H1 (cell line): ENCODE data around the gene WEE2.

Source experiments
- CTCF ChIP-seq, 3 experiments: IDR thresholded peaks; 1 replicate in 2 of 3; 2 replicates in 1 of 3; pipeline versions ENCODE4 v1.5.1 to v1.6.1; 2011; ENCODE audit warnings: low read length in 3 of 3, mild to moderate bottlenecking in 3 of 3, inconsistent platforms in 2 of 3, low read depth in 1 of 3, moderate library complexity in 1 of 3; ENCODE audit not compliant: insufficient read depth in 1 of 3; ENCODE audit errors: control extremely low read depth in 1 of 3
- EP300 ChIP-seq, 2 experiments: IDR thresholded peaks; 1 replicate in 1 of 2; 2 replicates in 1 of 2; pipeline ENCODE4 v1.6.1; 2011 to 2012; ENCODE audit warnings: low read depth in 2 of 2, low read length in 2 of 2, mild to moderate bottlenecking in 2 of 2, borderline replicate concordance in 1 of 2, inconsistent platforms in 1 of 2, moderate library complexity in 1 of 2
- EZH2 ChIP-seq: fragments of 200-600 bp; sonication (generic); IDR thresholded peaks from 2 replicates; pipeline ENCODE4 v1.7.1; 2012; ENCODE audit warnings: low read depth, mild to moderate bottlenecking, moderate library complexity, low read length, inconsistent platforms; ENCODE audit not compliant: severe bottlenecking
- MAFK ChIP-seq: IDR thresholded peaks from 2 replicates; pipeline ENCODE4 v1.6.1; 2012; ENCODE audit warnings: low read depth, mild to moderate bottlenecking, improper control_type of control experiment, low read length
- POLR2A ChIP-seq, 2 experiments: IDR thresholded peaks; 1 replicate in 1 of 2; 2 replicates in 1 of 2; pipeline ENCODE4 v1.6.1; 2011; ENCODE audit warnings: low read depth in 2 of 2, low read length in 2 of 2, mild to moderate bottlenecking in 2 of 2; ENCODE audit errors: control extremely low read depth in 1 of 2
- RNF2 ChIP-seq: fragments of 200-900, 300-1000 bp; sonication (generic); IDR thresholded peaks from 2 replicates; pipeline ENCODE4 v1.7.1; 2016; ENCODE audit warnings: borderline replicate concordance, low read depth, mild to moderate bottlenecking, antibody characterized with exemption, low read length; ENCODE audit not compliant: poor library complexity, severe bottlenecking; ENCODE audit errors: missing control alignments
- SP1 ChIP-seq: IDR thresholded peaks from 2 replicates; pipeline ENCODE4 v1.6.1; 2011; ENCODE audit warnings: low read depth, low read length
- SP2 ChIP-seq: IDR thresholded peaks from 2 replicates; pipeline ENCODE4 v1.6.1; 2012; ENCODE audit warnings: mild to moderate bottlenecking, low read length, inconsistent platforms
- SRF ChIP-seq: IDR thresholded peaks from 2 replicates; pipeline ENCODE4 v1.6.1; 2011; ENCODE audit warnings: mild to moderate bottlenecking, low read depth, low read length, moderate library complexity
- TAF1 ChIP-seq: IDR thresholded peaks from 2 replicates; pipeline ENCODE4 v1.6.1; 2011; ENCODE audit warnings: mild to moderate bottlenecking, low read depth, low read length
- YY1 ChIP-seq: IDR thresholded peaks from 2 replicates; pipeline ENCODE4 v1.6.1; 2011; ENCODE audit warnings: low read depth, mild to moderate bottlenecking, low read length
- TF ChIP-seq, protein P1 (sequence below): IDR thresholded peaks from 2 replicates; pipeline ENCODE4 v1.6.1; 2012; ENCODE audit warnings: inconsistent platforms

GRCh38 chr7:141714571-141714970 is 6.4 kb downstream of the WEE2 start:
- no peak for TF ChIP-seq TAF1
- no peak for TF ChIP-seq YY1
- TF ChIP-seq, protein P1, sequence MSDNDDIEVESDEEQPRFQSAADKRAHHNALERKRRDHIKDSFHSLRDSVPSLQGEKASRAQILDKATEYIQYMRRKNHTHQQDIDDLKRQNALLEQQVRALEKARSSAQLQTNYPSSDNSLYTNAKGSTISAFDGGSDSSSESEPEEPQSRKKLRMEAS = no peak
- TF ChIP-seq CTCF (IDR thresholded peaks at IDR 0.05; ENCODE audit: control extremely low read depth in 1 of 3, insufficient read depth in 1 of 3, low read depth in 1 of 3, low read length in 3 of 3) = no peak
- no peak for TF ChIP-seq SP1
- no peak for TF ChIP-seq MAFK
- no peak for TF ChIP-seq POLR2A (IDR thresholded peaks at IDR 0.05; ENCODE audit: control extremely low read depth in 1 of 2, low read depth in 2 of 2, low read length in 2 of 2)
- no peak for TF ChIP-seq SRF
- TF ChIP-seq SP2 = no peak
- no peak for TF ChIP-seq RNF2
- no peak for TF ChIP-seq EZH2
- no peak for TF ChIP-seq EP300 (IDR thresholded peaks at IDR 0.05; ENCODE audit: borderline replicate concordance in 1 of 2, low read depth in 2 of 2, low read length in 2 of 2)
